Measurements from ENCODE around the gene CARD6.
"Not testable (repeated sequence)": the region's sequence is repeated elsewhere in the genome, so short reads cannot be mapped to it uniquely, and the experiment has no call there.

CARD6 gene

GRCh38 chr5:40841068-40841805, at the start of gene CARD6:
Gene CARD6 (plus strand): TSS chr5:40841367. CDS start chr5:40841383, 16 bp downstream.
- ChIA-PET CTCF (interaction anchor here (0.7 to 1.2 kb wide), 2 partner anchors 39 to 105 kb away, joined by 3 read pairs; no protein-coding TSS in a partner anchor), POLR2A (ENCODE audit: low non-redundant PET) (no interaction called here)
- TF ChIP-seq CTCF (conservative IDR thresholded peaks at IDR 0.05; ENCODE audit: low read depth) = peak; percentile 21; the same call in 1 of the 2 replicates
- no peak for DNase-seq (ENCODE audit: low spot score)
- no peak within 1 kb of the TSS for H3K27ac ChIP-seq

GRCh38 chr5:40791715-40792139, 49.4 kb upstream of the CARD6 start:
- no peak for TF ChIP-seq CTCF (conservative IDR thresholded peaks at IDR 0.05; ENCODE audit: low read depth)
- no peak for DNase-seq (ENCODE audit: low spot score)
- ChIA-PET POLR2A (ENCODE audit: low non-redundant PET) (no interaction called here), CTCF (no interaction called here)
- H3K27ac ChIP-seq = no peak overlapping the region

GRCh38 chr5:40792691-40793090, 48.5 kb upstream of the CARD6 start:
- POLR2A ChIA-PET (ENCODE audit: low non-redundant PET); CTCF ChIA-PET; DNase-seq (ENCODE audit: low spot score); H3K27ac ChIP-seq: not testable (repeated sequence)

- CTCF ChIA-PET; POLR2A ChIA-PET (ENCODE audit: low non-redundant PET); H3K27ac ChIP-seq; DNase-seq (ENCODE audit: low spot score): not testable (repeated sequence)
These were observed 46.8 kb upstream of the CARD6 start for GRCh38 chr5:40794340-40794739.

GRCh38 chr5:40794877-40795276, 46.3 kb upstream of the CARD6 start:
- H3K27ac ChIP-seq; POLR2A ChIA-PET (ENCODE audit: low non-redundant PET); DNase-seq (ENCODE audit: low spot score): not testable (repeated sequence)
- CTCF ChIA-PET = interaction anchor here (0.6 kb wide), 1 partner anchor 139 kb away, joined by 3 read pairs; no protein-coding TSS in a partner anchor

- ChIA-PET POLR2A (ENCODE audit: low non-redundant PET) (no interaction called here), CTCF (interaction anchor here (0.5 kb wide), 1 partner anchor 10 kb away, joined by 3 read pairs; no protein-coding TSS in a partner anchor)
- H3K27ac ChIP-seq = no peak overlapping the region
- no peak for TF ChIP-seq CTCF (conservative IDR thresholded peaks at IDR 0.05; ENCODE audit: low read depth)
- no peak for DNase-seq (ENCODE audit: low spot score)
These were observed 44.7 kb upstream of the CARD6 start for GRCh38 chr5:40796487-40796889.

- POLR2A ChIA-PET (ENCODE audit: low non-redundant PET) = no interaction called here
- CTCF ChIA-PET = interaction anchor here (0.7 kb wide), 3 partner anchors 27 to 144 kb away, joined by 3 to 5 read pairs (median 3); no protein-coding TSS in a partner anchor
- no peak for TF ChIP-seq CTCF (conservative IDR thresholded peaks at IDR 0.05; ENCODE audit: low read depth)
- DNase-seq (ENCODE audit: low spot score) = peak; percentile 61
- H3K27ac ChIP-seq = peak overlapping the region; percentile 95
These were observed 43.7 kb upstream of the CARD6 start for GRCh38 chr5:40797273-40798011.

Measured in RWPE1 (cell line).